NCI-H345 treated with DMSO at 0.1 percent for 48 hours (cell line): ENCODE measurements around the gene TPP1.

ENCODE experiments used
- DNase-seq: peaks from one replicate; lab custom pipeline; 2025; ENCODE audit not compliant: unreplicated experiment; lab: John Stamatoyannopoulos, UW

Gene TPP1

GRCh38 chr11:6647836-6648235 is 28.6 kb upstream of the TPP1 start:
- no peak for DNase-seq

- no peak for DNase-seq
Observed at GRCh38 chr11:6646918-6647679, 27.9 kb upstream of the TPP1 start.

GRCh38 chr11:6646576-6646917 is 27.3 kb upstream of the TPP1 start:
- no peak for DNase-seq

GRCh38 chr11:6646071-6646470 is 26.8 kb upstream of the TPP1 start:
- DNase-seq = no peak

GRCh38 chr11:6642957-6643356 is 23.7 kb upstream of the TPP1 start:
- no peak for DNase-seq

GRCh38 chr11:6640985-6641701 is 21.9 kb upstream of the TPP1 start:
- no peak for DNase-seq

- DNase-seq = no peak
Observed at GRCh38 chr11:6640036-6640984, 21.1 kb upstream of the TPP1 start.

GRCh38 chr11:6638429-6638828 is 19.2 kb upstream of the TPP1 start:
- DNase-seq = no peak

GRCh38 chr11:6637871-6638270 is 18.6 kb upstream of the TPP1 start:
- no peak for DNase-seq

GRCh38 chr11:6636480-6636879 is 17.3 kb upstream of the TPP1 start:
- no peak for DNase-seq

- DNase-seq = no peak
Observed at GRCh38 chr11:6635082-6635932, 16.1 kb upstream of the TPP1 start.

GRCh38 chr11:6634534-6634933 is 15.3 kb upstream of the TPP1 start:
- no peak for DNase-seq

GRCh38 chr11:6633422-6634408 is 14.5 kb upstream of the TPP1 start:
- no peak for DNase-seq

GRCh38 chr11:6632116-6633073 is 13.2 kb upstream of the TPP1 start:
- DNase-seq = no peak

- no peak for DNase-seq
Observed at GRCh38 chr11:6631361-6631890, 12.2 kb upstream of the TPP1 start.

- no peak for DNase-seq
Observed at GRCh38 chr11:6630632-6631291, 11.5 kb upstream of the TPP1 start.

GRCh38 chr11:6629892-6630631 is 10.8 kb upstream of the TPP1 start:
- DNase-seq = no peak
